Mesendoderm (in vitro differentiated cells): Measurements from ENCODE around the gene ZP3.
"Not testable (repeated sequence)": the region's sequence is repeated elsewhere in the genome, so short reads cannot be mapped to it uniquely, and the experiment has no call there.

Source experiments
- DNase-seq: peaks from one replicate; pipeline ENCODE4 v3.0.0; 2013
- H2AK5ac ChIP-seq: 2 replicates; pipeline ENCODE4 v1.6.1; 2013; ENCODE audit warnings: low read length, inconsistent platforms
- H2BK120ac ChIP-seq: 2 replicates; pipeline ENCODE4 v1.6.1; 2013; ENCODE audit warnings: low read depth, mild to moderate bottlenecking, low read length, moderate library complexity, mixed read lengths
- H2BK15ac ChIP-seq: replicated peaks from 2 replicates; pipeline ENCODE4 v1.6.1; 2013; ENCODE audit warnings: low read depth, mild to moderate bottlenecking, moderate library complexity
- H2BK5ac ChIP-seq: 2 replicates; pipeline ENCODE4 v1.6.1; 2013; ENCODE audit warnings: low read length, inconsistent platforms
- H3K18ac ChIP-seq: 2 replicates; pipeline ENCODE4 v1.6.1; 2013; ENCODE audit warnings: mild to moderate bottlenecking, low read length, mixed read lengths
- H3K23ac ChIP-seq: one replicate; pipeline ENCODE4 v1.6.1; 2013; ENCODE audit warnings: low read length
- H3K27ac ChIP-seq: 2 replicates; pipeline ENCODE4 v1.5.1; 2013; ENCODE audit warnings: low read depth, mild to moderate bottlenecking, inconsistent platforms, low read length, moderate library complexity
- H3K27me3 ChIP-seq: 2 replicates; pipeline ENCODE4 v1.6.1; 2013; ENCODE audit warnings: low read length, control low read depth, mild to moderate bottlenecking, inconsistent platforms; ENCODE audit not compliant: insufficient read depth, poor library complexity
- H3K36me3 ChIP-seq: 2 replicates; pipeline ENCODE4 v1.6.1; 2013; ENCODE audit warnings: low read length, inconsistent platforms; ENCODE audit not compliant: control insufficient read depth, insufficient read depth
- H3K4ac ChIP-seq: one replicate; pipeline ENCODE4 v1.6.1; 2013; ENCODE audit warnings: low read depth, mild to moderate bottlenecking, low read length, moderate library complexity
- H3K4me1 ChIP-seq: 2 replicates; pipeline ENCODE4 v1.6.1; 2013; ENCODE audit warnings: low read depth, low read length, inconsistent platforms; ENCODE audit not compliant: control insufficient read depth
- H3K4me2 ChIP-seq: 2 replicates; pipeline ENCODE4 v1.6.1; 2013; ENCODE audit warnings: low read length
- H3K4me3 ChIP-seq: 2 replicates; pipeline ENCODE4 v1.5.1; 2013; ENCODE audit warnings: mild to moderate bottlenecking, low read length
- H3K56ac ChIP-seq: one replicate; pipeline ENCODE4 v1.6.1; 2013; ENCODE audit warnings: low read length
- H3K79me1 ChIP-seq: 2 replicates; pipeline ENCODE4 v1.6.1; 2013; ENCODE audit warnings: low read length, inconsistent platforms
- H3K79me2 ChIP-seq: 2 replicates; pipeline ENCODE4 v1.6.1; 2013; ENCODE audit warnings: mild to moderate bottlenecking, low read length; ENCODE audit not compliant: control insufficient read depth, insufficient read depth
- H3K9ac ChIP-seq: 2 replicates; pipeline ENCODE4 v1.6.1; 2013; ENCODE audit warnings: low read length, inconsistent platforms
- H4K5ac ChIP-seq: one replicate; pipeline ENCODE4 v1.6.1; 2013; ENCODE audit warnings: low read length
- H4K8ac ChIP-seq: one replicate; pipeline ENCODE4 v1.6.1; 2013; ENCODE audit warnings: low read depth, mild to moderate bottlenecking, control low read depth, low read length, moderate library complexity
- WGBS: extraction: QIAGEN DNeasy Blood & Tissue Kit; methylation state at CpG from one replicate; pipeline ENCODE4 v1.1.7; 2013; ENCODE audit warnings: low lambda C conversion rate, missing lambda C conversion rate; ENCODE audit not compliant: insufficient coverage; ENCODE audit errors: extremely low coverage; 5-methylcytosine and 5-hydroxymethylcytosine counted together

Gene ZP3

GRCh38 chr7:76445577-76446008 lies 20.8 kb downstream of the ZP3 start:
- H3K56ac ChIP-seq, H3K79me1 ChIP-seq, H4K5ac ChIP-seq, H3K4me3 ChIP-seq, H2BK15ac ChIP-seq, H3K4me2 ChIP-seq, H3K4me1 ChIP-seq, H3K36me3 ChIP-seq, H2BK5ac ChIP-seq, H3K27me3 ChIP-seq, H3K23ac ChIP-seq, H3K9ac ChIP-seq, H4K8ac ChIP-seq, H3K18ac ChIP-seq, H3K27ac ChIP-seq, H3K4ac ChIP-seq, DNase-seq, H2BK120ac ChIP-seq, H3K79me2 ChIP-seq, H2AK5ac ChIP-seq: not testable (repeated sequence)
- no CpG with 5 or more reads among the region's 5 CpGs for WGBS

- H3K27ac ChIP-seq, H2BK5ac ChIP-seq, H3K9ac ChIP-seq, H3K18ac ChIP-seq, H3K36me3 ChIP-seq, H4K8ac ChIP-seq, H3K27me3 ChIP-seq, H4K5ac ChIP-seq, H3K4me3 ChIP-seq, H2AK5ac ChIP-seq, H3K56ac ChIP-seq, H3K4me2 ChIP-seq, H3K4me1 ChIP-seq, H2BK120ac ChIP-seq, H3K79me1 ChIP-seq, H3K23ac ChIP-seq, H3K79me2 ChIP-seq, H2BK15ac ChIP-seq, DNase-seq, H3K4ac ChIP-seq: not testable (repeated sequence)
- WGBS = no CpG with 5 or more reads among the region's 4 CpGs
Observed at GRCh38 chr7:76457017-76457416, 32.3 kb downstream of the ZP3 start.

- H3K18ac ChIP-seq, H3K4me3 ChIP-seq, DNase-seq, H4K5ac ChIP-seq, H3K36me3 ChIP-seq, H2BK5ac ChIP-seq, H2BK120ac ChIP-seq, H4K8ac ChIP-seq, H3K79me2 ChIP-seq, H3K4me2 ChIP-seq, H2BK15ac ChIP-seq, H3K79me1 ChIP-seq, H3K23ac ChIP-seq, H3K27me3 ChIP-seq, H2AK5ac ChIP-seq, H3K9ac ChIP-seq, H3K4me1 ChIP-seq, H3K4ac ChIP-seq, H3K27ac ChIP-seq, H3K56ac ChIP-seq: not testable (repeated sequence)
- WGBS = no CpG with 5 or more reads among the region's 4 CpGs
Observed at GRCh38 chr7:76458504-76458903, 33.8 kb downstream of the ZP3 start.

GRCh38 chr7:76460767-76461166 lies 36.0 kb downstream of the ZP3 start:
- H3K18ac ChIP-seq, H3K56ac ChIP-seq, H3K4me1 ChIP-seq, H3K4ac ChIP-seq, H3K4me2 ChIP-seq, H3K27me3 ChIP-seq, H2AK5ac ChIP-seq, H3K36me3 ChIP-seq, H4K5ac ChIP-seq, H3K79me1 ChIP-seq, H3K79me2 ChIP-seq, H2BK15ac ChIP-seq, DNase-seq, H2BK120ac ChIP-seq, H2BK5ac ChIP-seq, H4K8ac ChIP-seq, H3K23ac ChIP-seq, H3K4me3 ChIP-seq, H3K27ac ChIP-seq, H3K9ac ChIP-seq: not testable (repeated sequence)
- no CpG with 5 or more reads among the region's 20 CpGs for WGBS

- not testable (repeated sequence) for H3K79me2 ChIP-seq, H3K79me1 ChIP-seq, H2AK5ac ChIP-seq, H3K9ac ChIP-seq, H3K4me1 ChIP-seq, H3K23ac ChIP-seq, H3K4ac ChIP-seq, H3K18ac ChIP-seq, H4K8ac ChIP-seq, H3K27ac ChIP-seq, H2BK15ac ChIP-seq, H3K36me3 ChIP-seq, H4K5ac ChIP-seq, DNase-seq, H3K4me2 ChIP-seq, H3K4me3 ChIP-seq, H2BK120ac ChIP-seq, H3K27me3 ChIP-seq, H2BK5ac ChIP-seq
- no CpG with 5 or more reads among the region's 54 CpGs for WGBS
- H3K56ac ChIP-seq = peak within 1 kb of the TSS; percentile 60
Observed at GRCh38 chr7:76461464-76462101, 36.8 kb downstream of the ZP3 start, which contains the start of gene DTX2. Gene DTX2 (plus strand): TSS chr7:76461709. CDS start chr7:76480510, 18,801 bp downstream.

- H3K23ac ChIP-seq, H4K5ac ChIP-seq, H3K27me3 ChIP-seq, H3K27ac ChIP-seq, H2BK5ac ChIP-seq, H3K4me3 ChIP-seq, DNase-seq, H3K79me1 ChIP-seq, H3K4ac ChIP-seq, H3K4me1 ChIP-seq, H3K56ac ChIP-seq, H4K8ac ChIP-seq, H3K4me2 ChIP-seq, H3K36me3 ChIP-seq, H3K9ac ChIP-seq, H2BK15ac ChIP-seq, H2BK120ac ChIP-seq, H2AK5ac ChIP-seq, H3K18ac ChIP-seq, H3K79me2 ChIP-seq: not testable (repeated sequence)
- no CpG with 5 or more reads among the region's 17 CpGs for WGBS
Observed at GRCh38 chr7:76462271-76462882, 37.6 kb downstream of the ZP3 start.
